ENCODE data around the gene TUBB6.

DNA sequence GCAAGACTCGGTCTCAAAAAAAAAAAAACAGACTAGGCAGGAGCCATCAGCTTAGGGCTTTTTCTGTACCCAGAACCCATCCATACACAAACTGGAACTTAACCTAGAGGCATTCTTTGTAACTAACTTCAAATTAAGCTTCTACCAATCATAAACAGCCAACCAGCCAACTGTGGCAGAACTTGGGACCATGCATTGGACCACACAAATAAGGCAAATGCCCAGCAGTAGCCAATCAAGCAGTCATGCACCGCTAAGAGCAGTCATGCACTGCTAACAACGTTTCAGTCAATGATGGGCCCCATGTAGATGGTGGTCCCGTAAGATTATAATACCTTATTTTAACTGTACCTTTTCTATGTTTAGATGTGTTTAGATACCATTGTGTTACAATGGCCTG is 22.7 kb downstream of the TUBB6 start:
- TF ChIP-seq, protein P1, sequence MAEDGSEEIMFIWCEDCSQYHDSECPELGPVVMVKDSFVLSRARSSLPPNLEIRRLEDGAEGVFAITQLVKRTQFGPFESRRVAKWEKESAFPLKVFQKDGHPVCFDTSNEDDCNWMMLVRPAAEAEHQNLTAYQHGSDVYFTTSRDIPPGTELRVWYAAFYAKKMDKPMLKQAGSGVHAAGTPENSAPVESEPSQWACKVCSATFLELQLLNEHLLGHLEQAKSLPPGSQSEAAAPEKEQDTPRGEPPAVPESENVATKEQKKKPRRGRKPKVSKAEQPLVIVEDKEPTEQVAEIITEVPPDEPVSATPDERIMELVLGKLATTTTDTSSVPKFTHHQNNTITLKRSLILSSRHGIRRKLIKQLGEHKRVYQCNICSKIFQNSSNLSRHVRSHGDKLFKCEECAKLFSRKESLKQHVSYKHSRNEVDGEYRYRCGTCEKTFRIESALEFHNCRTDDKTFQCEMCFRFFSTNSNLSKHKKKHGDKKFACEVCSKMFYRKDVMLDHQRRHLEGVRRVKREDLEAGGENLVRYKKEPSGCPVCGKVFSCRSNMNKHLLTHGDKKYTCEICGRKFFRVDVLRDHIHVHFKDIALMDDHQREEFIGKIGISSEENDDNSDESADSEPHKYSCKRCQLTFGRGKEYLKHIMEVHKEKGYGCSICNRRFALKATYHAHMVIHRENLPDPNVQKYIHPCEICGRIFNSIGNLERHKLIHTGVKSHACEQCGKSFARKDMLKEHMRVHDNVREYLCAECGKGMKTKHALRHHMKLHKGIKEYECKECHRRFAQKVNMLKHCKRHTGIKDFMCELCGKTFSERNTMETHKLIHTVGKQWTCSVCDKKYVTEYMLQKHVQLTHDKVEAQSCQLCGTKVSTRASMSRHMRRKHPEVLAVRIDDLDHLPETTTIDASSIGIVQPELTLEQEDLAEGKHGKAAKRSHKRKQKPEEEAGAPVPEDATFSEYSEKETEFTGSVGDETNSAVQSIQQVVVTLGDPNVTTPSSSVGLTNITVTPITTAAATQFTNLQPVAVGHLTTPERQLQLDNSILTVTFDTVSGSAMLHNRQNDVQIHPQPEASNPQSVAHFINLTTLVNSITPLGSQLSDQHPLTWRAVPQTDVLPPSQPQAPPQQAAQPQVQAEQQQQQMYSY (CRISPR knock-in tag; IDR thresholded peaks at IDR 0.05), result no peak
- TF ChIP-seq POLR2A (IDR thresholded peaks at IDR 0.05; ENCODE audit: insufficient read depth in 1 of 2, low read depth in 2 of 2, low read length in 2 of 2) (no peak), EP300 (IDR thresholded peaks at IDR 0.05; ENCODE audit: low read depth in 2 of 2, low read length in 2 of 2) (no peak), EP300 (CRISPR knock-in tag; IDR thresholded peaks at IDR 0.05; ENCODE audit: borderline replicate concordance) (no peak)

Data from HepG2 (cell line).